HCT116 (cell line): ENCODE measurements around the gene LHX3. TPM values are rescaled to one million over a fixed set of nuclear protein-coding genes. Genes with fewer than 3 reads are reported as not detected.

Source experiments
- ATAC-seq: fragments of 200-7000 bp; cut with Tn5 transposase; 2 replicates; pipeline ENCODE4 v1.9.1; 2020; ENCODE audit warnings: mild to moderate bottlenecking, moderate library complexity
- BruUV-seq: library from RNA; stranded (reverse); fragments of 400-500 nt; replicated peaks from 2 replicates; lab custom pipeline; 2021; lab: Mats Ljungman, UMichigan
- CTCF ChIA-PET: fragments of 300-600 bp; sonication (Branson Sonifier 250); formaldehyde crosslinking; loops from one replicate; lab custom pipeline; 2021; ENCODE audit warnings: antibody characterized with exemption; lab: Charles Lee
- POLR2A ChIA-PET: fragments of 300-600, 350-600 bp; sonication (Branson Sonifier 250); formaldehyde crosslinking; loops from one replicate; lab custom pipeline; 2021; ENCODE audit warnings: antibody characterized with exemption; lab: Charles Lee
- RAD21 ChIA-PET, 2 experiments: fragments of 300-600 bp; sonication (Branson Sonifier 250); formaldehyde crosslinking; loops; one replicate each; lab custom pipeline; 2023; ENCODE audit warnings: low total read pairs in 2 of 2; ENCODE audit not compliant: uncharacterized antibody in 2 of 2, unreplicated experiment in 2 of 2, low non-redundant PET in 1 of 2; lab: Charles Lee
- DNase-seq: peaks from one replicate; pipeline ENCODE4 v3.0.0-alpha.2; 2010; ENCODE audit warnings: low read depth, low spot score
- H2AFZ ChIP-seq: fragments of 200-600 bp; shearing (Covaris generic), sonication (generic); 2 replicates; pipeline ENCODE4 v1.6.1; 2017; ENCODE audit warnings: low read depth, mixed run types, mixed read lengths, antibody characterized with exemption, low read length; ENCODE audit not compliant: poor library complexity, severe bottlenecking
- H3K27ac ChIP-seq: 2 replicates; pipeline ENCODE4 v1.5.1; 2012; ENCODE audit warnings: low read depth, low read length
- H3K27me3 ChIP-seq: fragments of 200-600 bp; sonication (generic); 2 replicates; pipeline ENCODE4 v1.6.1; 2016; ENCODE audit warnings: mixed run types, low read length, mixed read lengths; ENCODE audit not compliant: insufficient read depth
- H3K36me3 ChIP-seq, 2 experiments: fragments of 200-500 bp in 1 of 2; fragments of 200-600 bp in 1 of 2; sonication (Bioruptor generic) in 1 of 2; sonication (generic) in 1 of 2; 2 replicates each; pipeline versions ENCODE4 v1.5.1 to v1.6.1; 2014 to 2016; ENCODE audit warnings: low read length in 2 of 2, inconsistent platforms in 1 of 2, mixed read lengths in 1 of 2, mixed run types in 1 of 2; ENCODE audit not compliant: insufficient read depth in 2 of 2, control insufficient read depth in 1 of 2
- H3K4me1 ChIP-seq, 2 experiments: fragments of 200-600 bp in 1 of 2; sonication (generic) in 1 of 2; 2 replicates each; pipeline versions ENCODE4 v1.5.1 to v1.6.1; 2012 to 2017; ENCODE audit warnings: low read length in 2 of 2, inconsistent platforms in 1 of 2, mild to moderate bottlenecking in 1 of 2, mixed read lengths in 1 of 2, mixed run types in 1 of 2, moderate library complexity in 1 of 2; ENCODE audit not compliant: insufficient read depth in 2 of 2, control insufficient read depth in 1 of 2
- H3K4me2 ChIP-seq: fragments of 200-600 bp; sonication (generic); 2 replicates; pipeline ENCODE4 v1.6.1; 2017; ENCODE audit warnings: mixed run types, low read length, mixed read lengths
- H3K4me3 ChIP-seq, 2 experiments: fragments of 200-600 bp in 1 of 2; sonication (generic) in 1 of 2; replicated peaks in 1 of 2; 2 replicates each; pipeline ENCODE4 v1.5.1; 2011 to 2016; ENCODE audit warnings: low read length in 2 of 2, control low read depth in 1 of 2, low read depth in 1 of 2, mild to moderate bottlenecking in 1 of 2, mixed read lengths in 1 of 2, mixed run types in 1 of 2
- H3K79me2 ChIP-seq: fragments of 200-600 bp; sonication (generic); 2 replicates; pipeline ENCODE4 v1.6.1; 2017; ENCODE audit warnings: mild to moderate bottlenecking, mixed run types, low read length, moderate library complexity, mixed read lengths; ENCODE audit not compliant: insufficient read depth
- H3K9ac ChIP-seq: fragments of 200-600 bp; sonication (generic); 2 replicates; pipeline ENCODE4 v1.6.1; 2016; ENCODE audit warnings: low read length, mixed read lengths
- H3K9me2 ChIP-seq: fragments of 200-600 bp; sonication (generic), shearing (Covaris generic); 2 replicates; pipeline ENCODE4 v1.6.1; 2017; ENCODE audit warnings: mixed run types, mild to moderate bottlenecking, moderate library complexity; ENCODE audit not compliant: insufficient read depth
- H3K9me3 ChIP-seq, 2 experiments: fragments of 200-500 bp in 1 of 2; fragments of 200-600 bp in 1 of 2; sonication (Bioruptor generic) in 1 of 2; sonication (generic) in 1 of 2; 2 replicates each; pipeline ENCODE4 v1.6.1; 2014 to 2017; ENCODE audit warnings: low read length in 2 of 2, mixed read lengths in 2 of 2, inconsistent platforms in 1 of 2, low read depth in 1 of 2, mild to moderate bottlenecking in 1 of 2, mixed run types in 1 of 2, moderate library complexity in 1 of 2; ENCODE audit not compliant: control insufficient read depth in 1 of 2, insufficient read depth in 1 of 2
- H4K20me1 ChIP-seq: fragments of 200-600 bp; sonication (generic), shearing (Covaris generic); 2 replicates; pipeline ENCODE4 v1.6.1; 2017; ENCODE audit warnings: mixed run types, mild to moderate bottlenecking, moderate library complexity; ENCODE audit not compliant: insufficient read depth
- EZH2phosphoT487 ChIP-seq: fragments of 200-600 bp; IDR thresholded peaks from 2 replicates; pipeline ENCODE4 v1.6.1; 2018; ENCODE audit warnings: antibody characterized with exemption, borderline replicate concordance
- FOSL1 ChIP-seq: IDR thresholded peaks from 2 replicates; pipeline ENCODE4 v1.6.1; 2012; ENCODE audit warnings: low read depth
- JUND ChIP-seq: IDR thresholded peaks from 2 replicates; pipeline ENCODE4 v1.6.1; 2012
- TCF7L2 ChIP-seq: IDR thresholded peaks from 2 replicates; pipeline ENCODE4 v1.7.0; 2011; ENCODE audit warnings: borderline replicate concordance, inconsistent platforms; ENCODE audit not compliant: insufficient read depth, insufficient read length; ENCODE audit errors: extremely low read depth
- intact Hi-C: fragments of 100-400 bp; cut with micrococcal nuclease; formaldehyde crosslinking; loops from 2 replicates; pipeline ENCODE4 v1.10.0; 2022
- total RNA-seq: library from RNA; stranded (reverse); gene quantifications from one replicate; pipeline ENCODE4 v1.2.1, GENCODE V29; 2021; ENCODE audit not compliant: unreplicated experiment
- TF ChIP-seq, protein P1 (sequence below): IDR thresholded peaks from 2 replicates; pipeline ENCODE4 v1.6.1; 2012; ENCODE audit warnings: low read depth

Gene LHX3
- total RNA-seq, 1 experiment from 2014 or later: not detected

DNA sequence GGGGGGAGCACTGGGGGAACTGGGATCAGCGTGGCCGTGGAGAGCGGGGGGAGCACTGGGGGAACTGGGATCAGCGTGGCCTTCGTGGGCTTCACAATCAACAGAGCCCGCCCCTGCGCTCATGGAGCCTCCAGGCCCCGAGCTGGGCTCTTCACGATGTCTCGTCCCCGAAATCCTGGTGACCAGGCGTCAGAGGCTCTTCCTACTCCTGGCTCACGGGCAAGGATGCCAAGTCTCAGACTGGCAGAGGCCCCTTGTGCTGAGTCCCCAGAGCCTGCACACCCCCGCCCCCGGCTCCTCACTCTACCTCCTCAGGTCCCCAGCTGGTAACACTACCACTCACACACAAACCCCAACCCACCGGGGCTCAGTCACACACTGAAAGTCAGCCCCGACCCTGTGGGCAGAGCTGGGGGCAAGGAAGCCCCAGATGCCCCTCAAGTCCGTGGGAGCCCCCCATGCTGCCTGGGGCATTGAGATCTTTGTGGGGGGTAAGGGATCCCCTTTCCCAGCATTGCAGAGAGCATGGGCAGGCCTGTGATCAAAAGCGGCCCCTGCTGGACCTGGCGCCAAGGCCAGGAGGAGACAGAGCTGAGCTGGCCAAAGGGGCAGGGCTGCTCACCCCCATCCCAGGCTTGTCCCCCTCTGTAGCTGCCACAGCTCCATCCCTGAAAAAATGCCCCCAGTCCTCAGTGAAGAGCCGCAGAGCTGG is 26.7 kb downstream of the LHX3 start:
- H4K20me1 ChIP-seq: no peaks in the 10 kb centered on the region
- H3K4me1 ChIP-seq: no peaks in the 10 kb centered on the region
- H3K27me3 ChIP-seq: no peaks in the 10 kb centered on the region
- no peaks in the 10 kb centered on the region for H3K9me2 ChIP-seq
- intact Hi-C loops: no loop called here
- H3K9ac ChIP-seq: no peak overlapping the region
- DNase-seq: no peak
- ChIA-PET CTCF (interaction anchor here (0.5 to 1.0 kb wide), 3 partner anchors 8 to 39 kb away, joined by 3 to 5 read pairs (median 3); no protein-coding TSS in a partner anchor), RAD21 (no interaction called here), POLR2A (no interaction called here)
- no peak overlapping the region for H3K27ac ChIP-seq
- TF ChIP-seq JUND (no peak), EZH2phosphoT487 (no peak), TCF7L2 (no peak), FOSL1 (no peak)
- TF ChIP-seq, protein P1, sequence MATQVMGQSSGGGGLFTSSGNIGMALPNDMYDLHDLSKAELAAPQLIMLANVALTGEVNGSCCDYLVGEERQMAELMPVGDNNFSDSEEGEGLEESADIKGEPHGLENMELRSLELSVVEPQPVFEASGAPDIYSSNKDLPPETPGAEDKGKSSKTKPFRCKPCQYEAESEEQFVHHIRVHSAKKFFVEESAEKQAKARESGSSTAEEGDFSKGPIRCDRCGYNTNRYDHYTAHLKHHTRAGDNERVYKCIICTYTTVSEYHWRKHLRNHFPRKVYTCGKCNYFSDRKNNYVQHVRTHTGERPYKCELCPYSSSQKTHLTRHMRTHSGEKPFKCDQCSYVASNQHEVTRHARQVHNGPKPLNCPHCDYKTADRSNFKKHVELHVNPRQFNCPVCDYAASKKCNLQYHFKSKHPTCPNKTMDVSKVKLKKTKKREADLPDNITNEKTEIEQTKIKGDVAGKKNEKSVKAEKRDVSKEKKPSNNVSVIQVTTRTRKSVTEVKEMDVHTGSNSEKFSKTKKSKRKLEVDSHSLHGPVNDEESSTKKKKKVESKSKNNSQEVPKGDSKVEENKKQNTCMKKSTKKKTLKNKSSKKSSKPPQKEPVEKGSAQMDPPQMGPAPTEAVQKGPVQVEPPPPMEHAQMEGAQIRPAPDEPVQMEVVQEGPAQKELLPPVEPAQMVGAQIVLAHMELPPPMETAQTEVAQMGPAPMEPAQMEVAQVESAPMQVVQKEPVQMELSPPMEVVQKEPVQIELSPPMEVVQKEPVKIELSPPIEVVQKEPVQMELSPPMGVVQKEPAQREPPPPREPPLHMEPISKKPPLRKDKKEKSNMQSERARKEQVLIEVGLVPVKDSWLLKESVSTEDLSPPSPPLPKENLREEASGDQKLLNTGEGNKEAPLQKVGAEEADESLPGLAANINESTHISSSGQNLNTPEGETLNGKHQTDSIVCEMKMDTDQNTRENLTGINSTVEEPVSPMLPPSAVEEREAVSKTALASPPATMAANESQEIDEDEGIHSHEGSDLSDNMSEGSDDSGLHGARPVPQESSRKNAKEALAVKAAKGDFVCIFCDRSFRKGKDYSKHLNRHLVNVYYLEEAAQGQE: no peak
- H3K79me2 ChIP-seq: no peaks in the 10 kb centered on the region
- no TSS peak for BruUV-seq
- no peak for ATAC-seq
- no peak overlapping the region for H2AFZ ChIP-seq
- H3K4me2 ChIP-seq: no peak overlapping the region
- no peaks in the 10 kb centered on the region for H3K36me3 ChIP-seq
- no peaks in the 10 kb centered on the region for H3K9me3 ChIP-seq
- no peak overlapping the region for H3K4me3 ChIP-seq
